ENCODE data around the gene MAN1C1. TPM values are rescaled to one million over a fixed set of nuclear protein-coding genes. Genes with fewer than 3 reads are reported as not detected.

The MAN1C1 gene
- total and polyA plus RNA-seq, 4 donors: 4.6 to 14.7 (median 13.1) TPM

DNA sequence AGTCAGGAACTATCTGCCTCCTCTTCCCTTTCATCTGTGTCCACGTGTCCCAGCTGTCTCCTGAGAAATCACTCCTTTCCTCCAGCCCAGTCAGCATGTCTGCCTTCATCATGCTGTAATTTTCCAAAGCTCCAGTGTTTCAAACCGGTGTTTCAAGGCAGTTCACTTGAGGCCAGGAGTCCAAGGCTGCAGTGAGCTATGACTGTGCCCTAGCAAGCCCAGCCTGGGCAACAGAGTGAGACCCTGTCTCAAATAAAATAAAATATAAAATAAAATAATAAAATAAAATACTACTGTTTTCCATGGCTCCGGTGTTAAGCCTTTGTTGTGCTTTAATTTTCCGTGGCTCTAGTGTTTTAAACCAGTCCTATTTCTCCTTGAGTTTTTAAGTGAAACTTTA lies 175.5 kb downstream of the MAN1C1 start:
- TF ChIP-seq, protein P1, sequence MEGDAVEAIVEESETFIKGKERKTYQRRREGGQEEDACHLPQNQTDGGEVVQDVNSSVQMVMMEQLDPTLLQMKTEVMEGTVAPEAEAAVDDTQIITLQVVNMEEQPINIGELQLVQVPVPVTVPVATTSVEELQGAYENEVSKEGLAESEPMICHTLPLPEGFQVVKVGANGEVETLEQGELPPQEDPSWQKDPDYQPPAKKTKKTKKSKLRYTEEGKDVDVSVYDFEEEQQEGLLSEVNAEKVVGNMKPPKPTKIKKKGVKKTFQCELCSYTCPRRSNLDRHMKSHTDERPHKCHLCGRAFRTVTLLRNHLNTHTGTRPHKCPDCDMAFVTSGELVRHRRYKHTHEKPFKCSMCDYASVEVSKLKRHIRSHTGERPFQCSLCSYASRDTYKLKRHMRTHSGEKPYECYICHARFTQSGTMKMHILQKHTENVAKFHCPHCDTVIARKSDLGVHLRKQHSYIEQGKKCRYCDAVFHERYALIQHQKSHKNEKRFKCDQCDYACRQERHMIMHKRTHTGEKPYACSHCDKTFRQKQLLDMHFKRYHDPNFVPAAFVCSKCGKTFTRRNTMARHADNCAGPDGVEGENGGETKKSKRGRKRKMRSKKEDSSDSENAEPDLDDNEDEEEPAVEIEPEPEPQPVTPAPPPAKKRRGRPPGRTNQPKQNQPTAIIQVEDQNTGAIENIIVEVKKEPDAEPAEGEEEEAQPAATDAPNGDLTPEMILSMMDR (IDR thresholded peaks at IDR 0.05; ENCODE audit: control extremely low read depth, extremely low read depth): no peak
- ATAC-seq (ENCODE audit: insufficient read depth, low FRiP score) (no peak), DNase-seq (no peak)
- WGBS, 2 donors: 69 to 72% methylated on average over 4 of the region's 4 CpGs
- H3K9ac ChIP-seq (ENCODE audit: insufficient read depth in 1 of 2, low read length in 2 of 2): no peak overlapping the region
- H3K4me1 ChIP-seq (ENCODE audit: control insufficient read depth in 5 of 5, insufficient read depth in 5 of 5, low read length in 5 of 5): no peaks in the 10 kb centered on the region
- no peak overlapping the region for H3K4me3 ChIP-seq
- no peak overlapping the region for H3K27ac ChIP-seq (ENCODE audit: low read depth in 1 of 2, low read length in 1 of 2)
- H3K9me3 ChIP-seq (ENCODE audit: control insufficient read depth in 4 of 4, insufficient read depth in 3 of 4, low read length in 3 of 4): no peaks in the 10 kb centered on the region
- no peaks in the 10 kb centered on the region for H3K27me3 ChIP-seq (ENCODE audit: control insufficient read depth in 3 of 3, insufficient read depth in 3 of 3, low read length in 2 of 3)
- peaks cover 0 to 4% (median 0%) of the 10 kb centered on the region in 4 donors for H3K36me3 ChIP-seq (ENCODE audit: control insufficient read depth in 4 of 4, insufficient read depth in 4 of 4, low read length in 4 of 4)

DNA sequence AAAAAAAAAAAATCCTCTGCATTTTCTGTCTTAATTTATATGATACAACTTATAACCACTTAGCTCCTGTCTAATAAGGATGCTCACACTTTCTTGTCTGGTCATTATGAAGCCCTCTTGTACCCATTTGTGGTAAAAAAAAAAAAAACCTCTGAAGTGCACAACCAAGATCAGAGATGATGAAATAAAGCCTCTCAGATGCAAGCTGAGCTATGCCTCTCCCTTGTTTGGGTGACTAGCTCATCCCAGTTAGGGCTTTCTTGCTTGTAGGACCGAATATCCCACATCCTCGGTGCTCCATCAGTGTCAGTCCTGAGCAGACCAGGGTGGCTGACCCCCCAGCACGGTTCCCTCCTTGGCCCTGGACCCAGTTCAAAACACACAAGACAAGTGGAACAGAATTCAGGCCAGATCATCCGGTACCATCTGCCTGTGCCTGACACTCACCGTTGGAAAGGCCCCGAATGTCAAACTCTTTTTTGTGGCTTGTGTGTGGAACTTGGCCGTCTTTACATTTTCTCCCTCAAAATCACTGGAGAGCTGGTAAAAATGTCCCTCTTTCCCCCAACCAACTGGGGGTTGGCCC lies 177.1 kb downstream of the MAN1C1 start:
- Histone ChIP-seq H3K27ac (ENCODE audit: low read depth in 1 of 2, low read length in 1 of 2) (no peak overlapping the region), H3K9ac (ENCODE audit: insufficient read depth in 1 of 2, low read length in 2 of 2) (no peak overlapping the region), H3K4me3 (no peak overlapping the region), H3K36me3 (ENCODE audit: control insufficient read depth in 4 of 4, insufficient read depth in 4 of 4, low read length in 4 of 4) (peaks cover 0 to 1% (median 0%) of the 10 kb centered on the region in 4 donors), H3K9me3 (ENCODE audit: control insufficient read depth in 4 of 4, insufficient read depth in 3 of 4, low read length in 3 of 4) (no peaks in the 10 kb centered on the region), H3K4me1 (ENCODE audit: control insufficient read depth in 5 of 5, insufficient read depth in 5 of 5, low read length in 5 of 5) (peaks cover 0 to 2% (median 0%) of the 10 kb centered on the region in 5 donors), H3K27me3 (ENCODE audit: control insufficient read depth in 3 of 3, insufficient read depth in 3 of 3, low read length in 2 of 3) (no peaks in the 10 kb centered on the region)
- 69 to 76% methylated on average over 7 of the region's 7 CpGs for WGBS, 2 donors
- DNase-seq: no peak
- no peak for ATAC-seq (ENCODE audit: insufficient read depth, low FRiP score)
- TF ChIP-seq, protein P1 (IDR thresholded peaks at IDR 0.05; ENCODE audit: control extremely low read depth, extremely low read depth): no peak

DNA sequence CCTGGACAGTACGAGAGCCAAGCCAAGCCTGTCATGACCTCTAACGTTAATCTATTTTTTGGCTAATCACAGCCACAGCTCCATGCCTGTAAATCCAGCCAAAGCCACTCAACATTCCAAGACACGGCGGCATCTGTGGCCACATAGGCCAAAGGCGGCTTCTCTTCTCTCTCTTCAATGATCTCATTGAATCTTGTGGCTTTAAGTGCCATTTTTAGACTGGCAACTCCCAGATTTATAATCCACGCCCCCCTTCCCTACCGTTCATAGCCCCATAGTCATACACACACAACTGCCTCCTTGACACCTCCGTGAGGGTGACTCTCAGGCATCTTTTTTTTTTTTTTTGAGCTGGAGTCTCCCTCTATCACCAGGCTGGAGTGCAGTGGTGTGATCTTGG lies 177.7 kb downstream of the MAN1C1 start:
- Histone ChIP-seq H3K36me3 (ENCODE audit: control insufficient read depth in 4 of 4, insufficient read depth in 4 of 4, low read length in 4 of 4) (peaks cover 0 to 1% (median 0%) of the 10 kb centered on the region in 4 donors), H3K9ac (ENCODE audit: insufficient read depth in 1 of 2, low read length in 2 of 2) (no peak overlapping the region), H3K27me3 (ENCODE audit: control insufficient read depth in 3 of 3, insufficient read depth in 3 of 3, low read length in 2 of 3) (no peaks in the 10 kb centered on the region), H3K4me1 (ENCODE audit: control insufficient read depth in 5 of 5, insufficient read depth in 5 of 5, low read length in 5 of 5) (peaks cover 0 to 3% (median 0%) of the 10 kb centered on the region in 5 donors), H3K9me3 (ENCODE audit: control insufficient read depth in 4 of 4, insufficient read depth in 3 of 4, low read length in 3 of 4) (no peaks in the 10 kb centered on the region), H3K4me3 (no peak overlapping the region), H3K27ac (ENCODE audit: low read depth in 1 of 2, low read length in 1 of 2) (no peak overlapping the region)
- DNase-seq (no peak), ATAC-seq (ENCODE audit: insufficient read depth, low FRiP score) (no peak)
- 55 to 71% methylated on average over 8 of the region's 8 CpGs for WGBS, 2 donors
- TF ChIP-seq, protein P1 (IDR thresholded peaks at IDR 0.05; ENCODE audit: control extremely low read depth, extremely low read depth): no peak

DNA sequence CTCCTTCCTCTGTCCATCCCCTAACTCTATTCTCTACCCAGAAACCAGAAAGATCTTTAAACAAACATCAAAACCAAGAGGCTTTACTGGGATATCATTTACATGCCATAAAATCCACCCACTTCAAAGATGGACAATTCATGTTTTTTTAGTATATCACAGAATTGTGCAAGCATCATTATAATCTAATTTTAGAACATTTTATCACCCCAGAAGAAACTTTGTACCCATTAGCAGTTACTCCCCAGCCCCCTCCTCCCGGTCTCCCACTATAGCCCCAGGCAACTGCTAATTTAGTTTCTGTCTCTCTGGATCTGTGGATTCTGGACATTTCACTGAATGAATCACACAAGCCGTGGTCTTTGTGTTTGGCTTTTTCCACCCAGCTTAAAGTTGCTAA lies 178.6 kb downstream of the MAN1C1 start:
- no peak overlapping the region for H3K27ac ChIP-seq (ENCODE audit: low read depth in 1 of 2, low read length in 1 of 2)
- TF ChIP-seq, protein P1 (IDR thresholded peaks at IDR 0.05; ENCODE audit: control extremely low read depth, extremely low read depth): no peak
- no peaks in the 10 kb centered on the region for H3K9me3 ChIP-seq (ENCODE audit: control insufficient read depth in 4 of 4, insufficient read depth in 3 of 4, low read length in 3 of 4)
- H3K36me3 ChIP-seq (ENCODE audit: control insufficient read depth in 4 of 4, insufficient read depth in 4 of 4, low read length in 4 of 4): peaks cover 0 to 1% (median 0%) of the 10 kb centered on the region in 4 donors
- DNase-seq: no peak
- H3K27me3 ChIP-seq (ENCODE audit: control insufficient read depth in 3 of 3, insufficient read depth in 3 of 3, low read length in 2 of 3): no peaks in the 10 kb centered on the region
- no peak for ATAC-seq (ENCODE audit: insufficient read depth, low FRiP score)
- H3K9ac ChIP-seq (ENCODE audit: insufficient read depth in 1 of 2, low read length in 2 of 2): no peak overlapping the region
- no peak overlapping the region for H3K4me3 ChIP-seq
- WGBS, 2 donors: 89 to 90% methylated on average over 2 of the region's 2 CpGs
- peaks cover 0 to 6% (median 2%) of the 10 kb centered on the region in 5 donors for H3K4me1 ChIP-seq (ENCODE audit: control insufficient read depth in 5 of 5, insufficient read depth in 5 of 5, low read length in 5 of 5)
